Mesenchymal stem cell (in vitro differentiated cells and primary cell): ENCODE data around the gene ANKRD66.
A peak's percentile ranks its signal among the peaks of the same experiment; 100 is the strongest.

ENCODE experiments used
- DNase-seq: peaks from one replicate; pipeline ENCODE4 v3.0.0-alpha.2; 2013
- H2AFZ ChIP-seq: one replicate; pipeline ENCODE4 v1.6.1; 2013; ENCODE audit warnings: low read depth, mild to moderate bottlenecking, control low read depth, inconsistent platforms, low read length, moderate library complexity
- H2AK5ac ChIP-seq: 2 replicates; pipeline ENCODE4 v1.6.1; 2013; ENCODE audit warnings: low read length, moderate library complexity, mild to moderate bottlenecking, inconsistent platforms; ENCODE audit not compliant: severe bottlenecking
- H2BK120ac ChIP-seq: one replicate; pipeline ENCODE4 v1.6.1; 2013; ENCODE audit warnings: low read depth, mild to moderate bottlenecking, inconsistent platforms, low read length, moderate library complexity
- H2BK12ac ChIP-seq, 2 experiments: one replicate each; pipeline ENCODE4 v1.6.1; 2013; ENCODE audit warnings: inconsistent platforms in 2 of 2, low read length in 2 of 2, mild to moderate bottlenecking in 2 of 2, moderate library complexity in 2 of 2, control low read depth in 1 of 2
- H2BK15ac ChIP-seq: one replicate; pipeline ENCODE4 v1.6.1; 2013; ENCODE audit warnings: mild to moderate bottlenecking, low read depth, inconsistent platforms; ENCODE audit not compliant: poor library complexity, severe bottlenecking
- H2BK5ac ChIP-seq: 2 replicates; pipeline ENCODE4 v1.6.1; 2013; ENCODE audit warnings: low read depth, mild to moderate bottlenecking, low read length, control low read depth, inconsistent platforms; ENCODE audit not compliant: poor library complexity, severe bottlenecking
- H3K14ac ChIP-seq, 2 experiments: one replicate each; pipeline ENCODE4 v1.6.1; 2013; ENCODE audit warnings: inconsistent platforms in 2 of 2, low read length in 2 of 2, control low read depth in 1 of 2, mild to moderate bottlenecking in 1 of 2, moderate library complexity in 1 of 2
- H3K18ac ChIP-seq, 2 experiments: one replicate each; pipeline ENCODE4 v1.6.1; 2013; ENCODE audit warnings: inconsistent platforms in 2 of 2, low read length in 2 of 2, control low read depth in 1 of 2, low read depth in 1 of 2, mild to moderate bottlenecking in 1 of 2
- H3K23ac ChIP-seq, 2 experiments: one replicate each; pipeline ENCODE4 v1.6.1; 2013; ENCODE audit warnings: inconsistent platforms in 2 of 2, low read length in 2 of 2, mild to moderate bottlenecking in 2 of 2, moderate library complexity in 2 of 2, control low read depth in 1 of 2
- H3K27ac ChIP-seq: 2 replicates; pipeline ENCODE4 v1.5.1; 2013; ENCODE audit warnings: mild to moderate bottlenecking, moderate library complexity, low read length, control low read depth, inconsistent platforms; ENCODE audit not compliant: poor library complexity, severe bottlenecking
- H3K27me3 ChIP-seq, 2 experiments: 2 replicates each; pipeline versions ENCODE4 v1.6.1 to v1.7.0; 2013; ENCODE audit warnings: low read length in 2 of 2, mild to moderate bottlenecking in 2 of 2, moderate library complexity in 2 of 2, control low read depth in 1 of 2, inconsistent platforms in 1 of 2; ENCODE audit not compliant: control insufficient read depth in 1 of 2, insufficient read depth in 1 of 2
- H3K36me3 ChIP-seq, 2 experiments: 2 replicates each; pipeline versions ENCODE4 v1.6.1 to v1.7.0; 2013; ENCODE audit warnings: low read length in 2 of 2, control low read depth in 1 of 2, inconsistent platforms in 1 of 2, low read depth in 1 of 2, mild to moderate bottlenecking in 1 of 2; ENCODE audit not compliant: insufficient read depth in 2 of 2, control insufficient read depth in 1 of 2
- H3K4ac ChIP-seq, 2 experiments: one replicate each; pipeline ENCODE4 v1.6.1; 2013; ENCODE audit warnings: inconsistent platforms in 2 of 2, low read length in 2 of 2, mild to moderate bottlenecking in 2 of 2, moderate library complexity in 2 of 2, control low read depth in 1 of 2, low read depth in 1 of 2
- H3K4me1 ChIP-seq: 2 replicates; pipeline ENCODE4 v1.6.1; 2013; ENCODE audit warnings: low read depth, low read length, control low read depth; ENCODE audit not compliant: control insufficient read depth, insufficient read depth
- H3K4me2 ChIP-seq: 2 replicates; pipeline ENCODE4 v1.6.1; 2013; ENCODE audit warnings: low read length, mild to moderate bottlenecking, inconsistent platforms; ENCODE audit not compliant: poor library complexity, severe bottlenecking
- H3K4me3 ChIP-seq, 2 experiments: 2 replicates each; pipeline versions ENCODE4 v1.5.1 to v1.7.0; 2013; ENCODE audit warnings: low read length in 2 of 2, mild to moderate bottlenecking in 2 of 2, control low read depth in 1 of 2, low read depth in 1 of 2; ENCODE audit not compliant: insufficient read depth in 1 of 2
- H3K79me1 ChIP-seq: replicated peaks from 2 replicates; pipeline ENCODE4 v1.6.1; 2013; ENCODE audit warnings: mild to moderate bottlenecking, control low read depth, low read length, inconsistent platforms; ENCODE audit not compliant: poor library complexity, severe bottlenecking
- H3K9ac ChIP-seq: 2 replicates; pipeline ENCODE4 v1.7.0; 2013; ENCODE audit warnings: mild to moderate bottlenecking, low read length, moderate library complexity
- H3K9me3 ChIP-seq: 2 replicates; pipeline ENCODE4 v1.7.0; 2013; ENCODE audit warnings: mild to moderate bottlenecking, low read length; ENCODE audit not compliant: control insufficient read depth
- H4K8ac ChIP-seq: one replicate; pipeline ENCODE4 v1.6.1; 2013; ENCODE audit warnings: inconsistent platforms, mild to moderate bottlenecking, low read length, moderate library complexity
- H4K91ac ChIP-seq: one replicate; pipeline ENCODE4 v1.6.1; 2013; ENCODE audit warnings: mild to moderate bottlenecking, low read length, inconsistent platforms
- WGBS: methylation state at CpG from one replicate; pipeline ENCODE4 v1.1.7; 2013; ENCODE audit warnings: mixed read lengths; 5-methylcytosine and 5-hydroxymethylcytosine counted together

Gene ANKRD66

GRCh38 chr6:46794068-46794467 lies 47.3 kb downstream of the ANKRD66 start:
- WGBS = 56% methylated on average over 2 of the region's 3 CpGs
- Histone ChIP-seq H4K91ac (no peak overlapping the region), H3K27me3 (peaks cover 0 to 3% of the 10 kb centered on the region in 2 experiments), H3K18ac (no peak overlapping the region), H4K8ac (no peak overlapping the region), H3K36me3 (no peaks in the 10 kb centered on the region), H2BK12ac (no peak overlapping the region), H3K79me1 (no peaks in the 10 kb centered on the region), H3K14ac (no peak overlapping the region), H3K4me1 (no peaks in the 10 kb centered on the region), H3K23ac (no peak overlapping the region), H3K27ac (no peak overlapping the region), H2AFZ (no peak overlapping the region), H3K4ac (no peak overlapping the region), H3K9ac (no peak overlapping the region), H2BK15ac (no peak overlapping the region), H2BK120ac (no peak overlapping the region), H2AK5ac (no peak overlapping the region), H2BK5ac (no peak overlapping the region), H3K9me3 (no peaks in the 10 kb centered on the region), H3K4me2 (no peak overlapping the region), H3K4me3 (no peak overlapping the region)
- peak; percentile 2 for DNase-seq

DNA sequence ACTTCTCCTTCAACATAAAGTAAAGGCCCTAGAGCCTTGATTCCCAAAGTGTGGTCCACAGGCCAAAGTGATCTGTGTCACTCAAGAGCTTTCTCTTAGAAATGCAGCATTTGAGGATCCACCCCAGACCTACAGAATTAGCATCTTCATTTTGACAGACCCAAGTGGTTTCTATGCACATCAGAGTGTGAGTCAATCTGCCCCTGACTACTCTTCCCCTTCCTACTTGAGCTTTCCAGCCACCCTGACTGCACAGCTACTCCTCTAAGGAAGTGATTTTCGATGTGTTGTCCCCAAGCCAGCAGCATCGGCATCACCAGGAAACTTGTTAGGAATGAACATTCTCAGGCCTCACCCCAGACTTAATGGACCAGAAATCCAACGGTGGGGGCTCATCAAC lies 49.1 kb downstream of the ANKRD66 start:
- Histone ChIP-seq H2BK5ac (no peak overlapping the region), H2AK5ac (no peak overlapping the region), H4K8ac (no peak overlapping the region), H3K9ac (no peak overlapping the region), H4K91ac (no peak overlapping the region), H2BK15ac (no peak overlapping the region), H3K4ac (no peak overlapping the region), H3K4me3 (no peak overlapping the region), H2BK12ac (no peak overlapping the region), H3K79me1 (no peaks in the 10 kb centered on the region), H3K27me3 (peaks cover 0 to 6% of the 10 kb centered on the region in 2 experiments), H3K18ac (no peak overlapping the region), H3K36me3 (no peaks in the 10 kb centered on the region), H2AFZ (no peak overlapping the region), H3K4me2 (no peak overlapping the region), H3K9me3 (no peaks in the 10 kb centered on the region), H3K14ac (no peak overlapping the region), H2BK120ac (no peak overlapping the region), H3K27ac (no peak overlapping the region), H3K4me1 (no peaks in the 10 kb centered on the region), H3K23ac (no peak overlapping the region)
- no peak for DNase-seq
- 87% methylated on average over 3 of the region's 3 CpGs for WGBS

GRCh38 chr6:46796848-46797580 lies 50.3 kb downstream of the ANKRD66 start:
- H3K4me2 ChIP-seq = no peak overlapping the region
- no peak overlapping the region for H3K23ac ChIP-seq
- no peak overlapping the region for H2AK5ac ChIP-seq
- no peak overlapping the region for H3K4me3 ChIP-seq
- no peaks in the 10 kb centered on the region for H3K36me3 ChIP-seq
- no peaks in the 10 kb centered on the region for H3K4me1 ChIP-seq
- no peak overlapping the region for H3K9ac ChIP-seq
- no peak overlapping the region for H3K14ac ChIP-seq
- peaks cover 0 to 6% of the 10 kb centered on the region in 2 experiments for H3K27me3 ChIP-seq
- no peak overlapping the region for H4K8ac ChIP-seq
- H3K79me1 ChIP-seq = no peaks in the 10 kb centered on the region
- no peak overlapping the region for H4K91ac ChIP-seq
- no peak overlapping the region for H2AFZ ChIP-seq
- no peak overlapping the region for H2BK15ac ChIP-seq
- no peak overlapping the region for H3K4ac ChIP-seq
- H3K18ac ChIP-seq = no peak overlapping the region
- 52% methylated on average over 5 of the region's 5 CpGs for WGBS
- no peak overlapping the region for H2BK120ac ChIP-seq
- H3K27ac ChIP-seq = no peak overlapping the region
- H3K9me3 ChIP-seq = no peaks in the 10 kb centered on the region
- H2BK12ac ChIP-seq = no peak overlapping the region
- no peak overlapping the region for H2BK5ac ChIP-seq
- no peak for DNase-seq

- DNase-seq = no peak
- Histone ChIP-seq H3K4me3 (no peak overlapping the region), H2BK12ac (no peak overlapping the region), H3K4me2 (no peak overlapping the region), H2AK5ac (no peak overlapping the region), H4K91ac (no peak overlapping the region), H3K27ac (no peak overlapping the region), H3K14ac (no peak overlapping the region), H2BK120ac (no peak overlapping the region), H2BK5ac (no peak overlapping the region), H3K9me3 (no peaks in the 10 kb centered on the region), H3K18ac (no peak overlapping the region), H3K4me1 (no peaks in the 10 kb centered on the region), H4K8ac (peak overlapping the region; percentile 29), H3K36me3 (no peaks in the 10 kb centered on the region), H3K4ac (no peak overlapping the region), H3K27me3 (peaks cover 0 to 6% of the 10 kb centered on the region in 2 experiments), H3K79me1 (no peaks in the 10 kb centered on the region), H2BK15ac (no peak overlapping the region), H3K9ac (no peak overlapping the region), H2AFZ (no peak overlapping the region), H3K23ac (no peak overlapping the region)
- no CpG with 5 or more reads among the region's 1 CpG for WGBS
Observed at GRCh38 chr6:46799657-46800056, 52.9 kb downstream of the ANKRD66 start.
